ENCODE measurements around the gene TBP.
"Not testable (repeated sequence)": the region's sequence is repeated elsewhere in the genome, so short reads cannot be mapped to it uniquely, and the experiment has no call there.

Gene TBP

GRCh38 chr6:170514908-170515307 is 39.3 kb upstream of the TBP start:
- H3K36me3 ChIP-seq (ENCODE audit: control insufficient read depth in 2 of 2, insufficient read depth in 2 of 2, low read length in 2 of 2) = no peaks in the 10 kb centered on the region
- no peaks in the 10 kb centered on the region for H3K9me3 ChIP-seq (ENCODE audit: control insufficient read depth in 2 of 2, low read length in 2 of 2)
- H3K27ac ChIP-seq (ENCODE audit: low read depth in 2 of 2, low read length in 2 of 2) = no peak overlapping the region
- H3K4me3 ChIP-seq (ENCODE audit: low read length in 2 of 2) = no peak overlapping the region
- no peaks in the 10 kb centered on the region for H3K27me3 ChIP-seq (ENCODE audit: control insufficient read depth in 2 of 2, insufficient read depth in 2 of 2, low read length in 2 of 2)
- no peak overlapping the region for H3K9ac ChIP-seq (ENCODE audit: low read depth in 1 of 2, low read length in 2 of 2)
- no peaks in the 10 kb centered on the region for H3K4me1 ChIP-seq (ENCODE audit: control insufficient read depth in 2 of 2, insufficient read depth in 2 of 2, low read length in 2 of 2)

- Histone ChIP-seq H3K27ac (ENCODE audit: low read depth in 2 of 2, low read length in 2 of 2) (no peak overlapping the region), H3K9ac (ENCODE audit: low read depth in 1 of 2, low read length in 2 of 2) (no peak overlapping the region), H3K4me3 (ENCODE audit: low read length in 2 of 2) (no peak overlapping the region), H3K36me3 (ENCODE audit: control insufficient read depth in 2 of 2, insufficient read depth in 2 of 2, low read length in 2 of 2) (no peaks in the 10 kb centered on the region), H3K4me1 (ENCODE audit: control insufficient read depth in 2 of 2, insufficient read depth in 2 of 2, low read length in 2 of 2) (no peaks in the 10 kb centered on the region), H3K27me3 (ENCODE audit: control insufficient read depth in 2 of 2, insufficient read depth in 2 of 2, low read length in 2 of 2) (no peaks in the 10 kb centered on the region), H3K9me3 (ENCODE audit: control insufficient read depth in 2 of 2, low read length in 2 of 2) (no peaks in the 10 kb centered on the region)
These were observed 37.2 kb upstream of the TBP start for GRCh38 chr6:170516783-170517616.

GRCh38 chr6:170522565-170523183 is 31.5 kb upstream of the TBP start:
- Histone ChIP-seq H3K9ac (ENCODE audit: low read depth in 1 of 2, low read length in 2 of 2) (no peak overlapping the region), H3K36me3 (ENCODE audit: control insufficient read depth in 2 of 2, insufficient read depth in 2 of 2, low read length in 2 of 2) (no peaks in the 10 kb centered on the region), H3K9me3 (ENCODE audit: control insufficient read depth in 2 of 2, low read length in 2 of 2) (no peaks in the 10 kb centered on the region), H3K27ac (ENCODE audit: low read depth in 2 of 2, low read length in 2 of 2) (no peak overlapping the region), H3K4me3 (ENCODE audit: low read length in 2 of 2) (no peak overlapping the region), H3K27me3 (ENCODE audit: control insufficient read depth in 2 of 2, insufficient read depth in 2 of 2, low read length in 2 of 2) (no peaks in the 10 kb centered on the region), H3K4me1 (ENCODE audit: control insufficient read depth in 2 of 2, insufficient read depth in 2 of 2, low read length in 2 of 2) (no peaks in the 10 kb centered on the region)

- H3K9ac ChIP-seq (ENCODE audit: low read depth in 1 of 2, low read length in 2 of 2) = no peak overlapping the region
- H3K36me3 ChIP-seq (ENCODE audit: control insufficient read depth in 2 of 2, insufficient read depth in 2 of 2, low read length in 2 of 2) = no peaks in the 10 kb centered on the region
- H3K27ac ChIP-seq (ENCODE audit: low read depth in 2 of 2, low read length in 2 of 2) = no peak overlapping the region
These were observed 30.7 kb upstream of the TBP start for GRCh38 chr6:170523256-170524171.

GRCh38 chr6:170524172-170524502 is 30.0 kb upstream of the TBP start:
- Histone ChIP-seq H3K27ac (ENCODE audit: low read depth in 2 of 2, low read length in 2 of 2) (no peak overlapping the region), H3K27me3 (ENCODE audit: control insufficient read depth in 2 of 2, insufficient read depth in 2 of 2, low read length in 2 of 2) (no peaks in the 10 kb centered on the region), H3K4me3 (ENCODE audit: low read length in 2 of 2) (no peak overlapping the region), H3K4me1 (ENCODE audit: control insufficient read depth in 2 of 2, insufficient read depth in 2 of 2, low read length in 2 of 2) (no peaks in the 10 kb centered on the region), H3K36me3 (ENCODE audit: control insufficient read depth in 2 of 2, insufficient read depth in 2 of 2, low read length in 2 of 2) (no peaks in the 10 kb centered on the region), H3K9me3 (ENCODE audit: control insufficient read depth in 2 of 2, low read length in 2 of 2) (no peaks in the 10 kb centered on the region), H3K9ac (ENCODE audit: low read depth in 1 of 2, low read length in 2 of 2) (no peak overlapping the region)

More at GRCh38 chr6:170523256-170524171, 30.7 kb upstream of the TBP start:
- Histone ChIP-seq H3K27me3 (ENCODE audit: control insufficient read depth in 2 of 2, insufficient read depth in 2 of 2, low read length in 2 of 2) (no peaks in the 10 kb centered on the region), H3K4me1 (ENCODE audit: control insufficient read depth in 2 of 2, insufficient read depth in 2 of 2, low read length in 2 of 2) (no peaks in the 10 kb centered on the region), H3K9me3 (ENCODE audit: control insufficient read depth in 2 of 2, low read length in 2 of 2) (no peaks in the 10 kb centered on the region), H3K4me3 (ENCODE audit: low read length in 2 of 2) (no peak overlapping the region)

- Histone ChIP-seq H3K27ac (ENCODE audit: low read depth in 2 of 2, low read length in 2 of 2) (no peak overlapping the region), H3K27me3 (ENCODE audit: control insufficient read depth in 2 of 2, insufficient read depth in 2 of 2, low read length in 2 of 2) (no peaks in the 10 kb centered on the region), H3K4me1 (ENCODE audit: control insufficient read depth in 2 of 2, insufficient read depth in 2 of 2, low read length in 2 of 2) (no peaks in the 10 kb centered on the region), H3K9ac (ENCODE audit: low read depth in 1 of 2, low read length in 2 of 2) (no peak overlapping the region), H3K4me3 (ENCODE audit: low read length in 2 of 2) (no peak overlapping the region), H3K36me3 (ENCODE audit: control insufficient read depth in 2 of 2, insufficient read depth in 2 of 2, low read length in 2 of 2) (no peaks in the 10 kb centered on the region), H3K9me3 (ENCODE audit: control insufficient read depth in 2 of 2, low read length in 2 of 2) (no peaks in the 10 kb centered on the region)
These were observed 28.4 kb upstream of the TBP start for GRCh38 chr6:170525795-170526194.

- H3K27ac ChIP-seq (ENCODE audit: low read depth in 2 of 2, low read length in 2 of 2) = not testable (repeated sequence)
These were observed 26.2 kb upstream of the TBP start for GRCh38 chr6:170527995-170528394.

GRCh38 chr6:170529839-170530469 is 24.2 kb upstream of the TBP start:
- no peak overlapping the region for H3K4me3 ChIP-seq (ENCODE audit: low read length in 2 of 2)
- no peak overlapping the region for H3K27ac ChIP-seq (ENCODE audit: low read depth in 2 of 2, low read length in 2 of 2)
- no peak overlapping the region for H3K9ac ChIP-seq (ENCODE audit: low read depth in 1 of 2, low read length in 2 of 2)
- peaks cover 12 to 20% of the 10 kb centered on the region in 2 donors for H3K36me3 ChIP-seq (ENCODE audit: control insufficient read depth in 2 of 2, insufficient read depth in 2 of 2, low read length in 2 of 2)
- H3K4me1 ChIP-seq (ENCODE audit: control insufficient read depth in 2 of 2, insufficient read depth in 2 of 2, low read length in 2 of 2) = no peaks in the 10 kb centered on the region
- H3K27me3 ChIP-seq (ENCODE audit: control insufficient read depth in 2 of 2, insufficient read depth in 2 of 2, low read length in 2 of 2) = no peaks in the 10 kb centered on the region
- H3K9me3 ChIP-seq (ENCODE audit: control insufficient read depth in 2 of 2, low read length in 2 of 2) = no peaks in the 10 kb centered on the region

More at GRCh38 chr6:170527995-170528394, 26.2 kb upstream of the TBP start:
- not testable (repeated sequence) for H3K4me1 ChIP-seq (ENCODE audit: control insufficient read depth in 2 of 2, insufficient read depth in 2 of 2, low read length in 2 of 2); H3K4me3 ChIP-seq (ENCODE audit: low read length in 2 of 2); H3K9ac ChIP-seq (ENCODE audit: low read depth in 1 of 2, low read length in 2 of 2); H3K36me3 ChIP-seq (ENCODE audit: control insufficient read depth in 2 of 2, insufficient read depth in 2 of 2, low read length in 2 of 2); H3K27me3 ChIP-seq (ENCODE audit: control insufficient read depth in 2 of 2, insufficient read depth in 2 of 2, low read length in 2 of 2); H3K9me3 ChIP-seq (ENCODE audit: control insufficient read depth in 2 of 2, low read length in 2 of 2)

GRCh38 chr6:170532867-170533488 is 21.2 kb upstream of the TBP start:
- no peak overlapping the region for H3K9ac ChIP-seq (ENCODE audit: low read depth in 1 of 2, low read length in 2 of 2)
- no peaks in the 10 kb centered on the region for H3K27me3 ChIP-seq (ENCODE audit: control insufficient read depth in 2 of 2, insufficient read depth in 2 of 2, low read length in 2 of 2)
- H3K36me3 ChIP-seq (ENCODE audit: control insufficient read depth in 2 of 2, insufficient read depth in 2 of 2, low read length in 2 of 2) = peaks cover 40 to 51% of the 10 kb centered on the region in 2 donors
- H3K9me3 ChIP-seq (ENCODE audit: control insufficient read depth in 2 of 2, low read length in 2 of 2) = no peaks in the 10 kb centered on the region
- no peaks in the 10 kb centered on the region for H3K4me1 ChIP-seq (ENCODE audit: control insufficient read depth in 2 of 2, insufficient read depth in 2 of 2, low read length in 2 of 2)
- H3K4me3 ChIP-seq (ENCODE audit: low read length in 2 of 2) = no peak overlapping the region
- no peak overlapping the region for H3K27ac ChIP-seq (ENCODE audit: low read depth in 2 of 2, low read length in 2 of 2)
